K562 (cell line): ENCODE data around the gene DDX39A. TPM values are rescaled to one million over a fixed set of nuclear protein-coding genes. Genes with fewer than 3 reads are reported as not detected.

ENCODE experiments used
- ASH1L ChIP-seq: fragments of 450-650 bp; IDR thresholded peaks from 2 replicates; pipeline ENCODE4 v1.6.1; 2018; ENCODE audit warnings: borderline replicate concordance, mild to moderate bottlenecking, low read depth; ENCODE audit not compliant: partially characterized antibody
- CTBP1 ChIP-seq: fragments of 450-650 bp; IDR thresholded peaks from 2 replicates; pipeline ENCODE4 v1.6.1; 2016; ENCODE audit warnings: borderline replicate concordance
- FOXK2 ChIP-seq, 2 experiments: fragments of 450-650 bp; IDR thresholded peaks in 1 of 2; conservative IDR thresholded peaks in 1 of 2; 2 replicates each; pipeline ENCODE4 v1.6.1; 2016; ENCODE audit warnings: low read depth in 2 of 2, mild to moderate bottlenecking in 1 of 2
- MAZ ChIP-seq, 2 experiments: fragments of 450-650 bp in 1 of 2; sonication (generic) in 1 of 2; formaldehyde crosslinking; IDR thresholded peaks in 1 of 2; conservative IDR thresholded peaks in 1 of 2; 2 replicates each; pipeline versions ENCODE4 v1.4.0 to v1.5.0; 2020; ENCODE audit warnings: mild to moderate bottlenecking in 1 of 2, missing genetic modification reagents in 1 of 2
- RBFOX2 ChIP-seq: fragments of 200-400 bp; formaldehyde crosslinking; IDR thresholded peaks from 2 replicates; pipeline ENCODE4 v1.6.1; 2017; ENCODE audit warnings: low read depth, mild to moderate bottlenecking, low read length, moderate library complexity
- SLC30A9 ChIP-seq: fragments of 250-450 bp; sonication (Bioruptor Pico); IDR thresholded peaks from 2 replicates; pipeline ENCODE4 v1.8.0; 2022; ENCODE audit warnings: mild to moderate bottlenecking, moderate library complexity
- ZMIZ1 ChIP-seq, 2 experiments: fragments of 150-350 bp in 1 of 2; IDR thresholded peaks; 2 replicates each; pipeline ENCODE4 v1.6.1; 2012 to 2016; ENCODE audit warnings: low read depth in 2 of 2, low read length in 2 of 2, mild to moderate bottlenecking in 1 of 2, moderate library complexity in 1 of 2
- ZNF79 ChIP-seq: fragments of 250-450 bp; sonication (Bioruptor Pico); IDR thresholded peaks from 2 replicates; pipeline ENCODE4 v1.4.0; 2020; ENCODE audit warnings: low read depth, mild to moderate bottlenecking, moderate library complexity
- polyA plus RNA-seq, 8 experiments: library from polyadenylated mRNA; depleted of rRNA in 4 of 8; stranded (reverse) in 5 of 8; unstranded in 3 of 8; fragments of >200 nt; fragmentation: Nextera tagmentation in 2 of 8; fragmentation: Illumina TruSeq in 1 of 8; extraction: Ambion mirVana in 2 of 8; extraction: Trizol in 1 of 8; gene quantifications; 2 replicates each; pipeline versions ENCODE4 v1.2.1 to v1.2.3, GENCODE V29; 2011 to 2014; ENCODE audit warnings: inconsistent platforms in 1 of 8, missing spikeins in 1 of 8
- total RNA-seq, 7 experiments: library from RNA; depleted of rRNA in 6 of 7; stranded (reverse); fragments of >200 nt in 6 of 7; fragmentation: Illumina TruSeq in 2 of 7; extraction: Trizol in 2 of 7; gene quantifications; 2 replicates each; pipeline versions ENCODE4 v1.2.1 to v1.2.3, GENCODE V29; 2011 to 2021; ENCODE audit warnings: low replicate concordance in 1 of 7
- TF ChIP-seq, protein P1 (sequence below): fragments of 200-600 bp; sonication (generic); IDR thresholded peaks from one replicate; pipeline ENCODE4 v1.6.1; 2012; ENCODE audit warnings: mild to moderate bottlenecking, low read depth, low read length, inconsistent platforms
- TF ChIP-seq, protein P2 (sequence below): IDR thresholded peaks from 2 replicates; pipeline ENCODE4 v1.6.1; 2014; ENCODE audit warnings: antibody characterized with exemption

The DDX39A gene
- total and polyA plus RNA-seq, 9 of the 15 experiments (the other 6 are each of a cell fraction or from before 2014, with no cell fraction given) = 90.3 to 250 (median 188) TPM

DNA sequence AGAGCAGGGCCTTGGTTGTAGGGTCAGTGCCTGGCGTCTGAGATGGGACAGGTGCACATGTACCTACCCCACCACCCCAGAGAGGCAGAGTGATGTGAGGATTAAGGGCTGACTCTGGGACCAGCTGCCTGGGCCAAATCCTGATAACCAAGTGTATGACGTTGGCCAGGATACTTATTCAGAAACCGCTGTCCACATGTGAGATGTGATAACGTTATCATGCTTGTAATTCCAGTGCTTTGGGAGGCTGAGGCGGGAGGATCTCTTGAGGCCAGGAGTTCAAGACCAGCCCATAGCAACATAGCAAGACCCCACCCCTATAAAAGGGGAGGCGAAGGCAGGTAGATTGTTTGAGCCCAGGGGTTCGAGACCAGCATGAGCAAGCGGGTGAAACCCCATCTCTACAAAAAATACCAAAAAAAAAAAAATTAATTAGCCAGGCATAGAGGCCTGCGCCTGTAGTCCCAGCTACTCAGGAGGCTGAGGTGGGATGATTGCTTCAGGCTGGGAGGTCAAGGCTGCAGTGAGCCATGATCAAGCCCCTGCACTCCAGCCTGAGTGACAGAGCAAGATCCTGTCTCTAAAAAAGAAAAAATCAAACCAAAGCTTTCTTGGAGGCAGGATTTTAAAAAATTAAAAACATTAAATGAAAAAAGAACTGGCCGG, 27.9 kb downstream of the DDX39A start (continued):
- TF ChIP-seq, protein P1, sequence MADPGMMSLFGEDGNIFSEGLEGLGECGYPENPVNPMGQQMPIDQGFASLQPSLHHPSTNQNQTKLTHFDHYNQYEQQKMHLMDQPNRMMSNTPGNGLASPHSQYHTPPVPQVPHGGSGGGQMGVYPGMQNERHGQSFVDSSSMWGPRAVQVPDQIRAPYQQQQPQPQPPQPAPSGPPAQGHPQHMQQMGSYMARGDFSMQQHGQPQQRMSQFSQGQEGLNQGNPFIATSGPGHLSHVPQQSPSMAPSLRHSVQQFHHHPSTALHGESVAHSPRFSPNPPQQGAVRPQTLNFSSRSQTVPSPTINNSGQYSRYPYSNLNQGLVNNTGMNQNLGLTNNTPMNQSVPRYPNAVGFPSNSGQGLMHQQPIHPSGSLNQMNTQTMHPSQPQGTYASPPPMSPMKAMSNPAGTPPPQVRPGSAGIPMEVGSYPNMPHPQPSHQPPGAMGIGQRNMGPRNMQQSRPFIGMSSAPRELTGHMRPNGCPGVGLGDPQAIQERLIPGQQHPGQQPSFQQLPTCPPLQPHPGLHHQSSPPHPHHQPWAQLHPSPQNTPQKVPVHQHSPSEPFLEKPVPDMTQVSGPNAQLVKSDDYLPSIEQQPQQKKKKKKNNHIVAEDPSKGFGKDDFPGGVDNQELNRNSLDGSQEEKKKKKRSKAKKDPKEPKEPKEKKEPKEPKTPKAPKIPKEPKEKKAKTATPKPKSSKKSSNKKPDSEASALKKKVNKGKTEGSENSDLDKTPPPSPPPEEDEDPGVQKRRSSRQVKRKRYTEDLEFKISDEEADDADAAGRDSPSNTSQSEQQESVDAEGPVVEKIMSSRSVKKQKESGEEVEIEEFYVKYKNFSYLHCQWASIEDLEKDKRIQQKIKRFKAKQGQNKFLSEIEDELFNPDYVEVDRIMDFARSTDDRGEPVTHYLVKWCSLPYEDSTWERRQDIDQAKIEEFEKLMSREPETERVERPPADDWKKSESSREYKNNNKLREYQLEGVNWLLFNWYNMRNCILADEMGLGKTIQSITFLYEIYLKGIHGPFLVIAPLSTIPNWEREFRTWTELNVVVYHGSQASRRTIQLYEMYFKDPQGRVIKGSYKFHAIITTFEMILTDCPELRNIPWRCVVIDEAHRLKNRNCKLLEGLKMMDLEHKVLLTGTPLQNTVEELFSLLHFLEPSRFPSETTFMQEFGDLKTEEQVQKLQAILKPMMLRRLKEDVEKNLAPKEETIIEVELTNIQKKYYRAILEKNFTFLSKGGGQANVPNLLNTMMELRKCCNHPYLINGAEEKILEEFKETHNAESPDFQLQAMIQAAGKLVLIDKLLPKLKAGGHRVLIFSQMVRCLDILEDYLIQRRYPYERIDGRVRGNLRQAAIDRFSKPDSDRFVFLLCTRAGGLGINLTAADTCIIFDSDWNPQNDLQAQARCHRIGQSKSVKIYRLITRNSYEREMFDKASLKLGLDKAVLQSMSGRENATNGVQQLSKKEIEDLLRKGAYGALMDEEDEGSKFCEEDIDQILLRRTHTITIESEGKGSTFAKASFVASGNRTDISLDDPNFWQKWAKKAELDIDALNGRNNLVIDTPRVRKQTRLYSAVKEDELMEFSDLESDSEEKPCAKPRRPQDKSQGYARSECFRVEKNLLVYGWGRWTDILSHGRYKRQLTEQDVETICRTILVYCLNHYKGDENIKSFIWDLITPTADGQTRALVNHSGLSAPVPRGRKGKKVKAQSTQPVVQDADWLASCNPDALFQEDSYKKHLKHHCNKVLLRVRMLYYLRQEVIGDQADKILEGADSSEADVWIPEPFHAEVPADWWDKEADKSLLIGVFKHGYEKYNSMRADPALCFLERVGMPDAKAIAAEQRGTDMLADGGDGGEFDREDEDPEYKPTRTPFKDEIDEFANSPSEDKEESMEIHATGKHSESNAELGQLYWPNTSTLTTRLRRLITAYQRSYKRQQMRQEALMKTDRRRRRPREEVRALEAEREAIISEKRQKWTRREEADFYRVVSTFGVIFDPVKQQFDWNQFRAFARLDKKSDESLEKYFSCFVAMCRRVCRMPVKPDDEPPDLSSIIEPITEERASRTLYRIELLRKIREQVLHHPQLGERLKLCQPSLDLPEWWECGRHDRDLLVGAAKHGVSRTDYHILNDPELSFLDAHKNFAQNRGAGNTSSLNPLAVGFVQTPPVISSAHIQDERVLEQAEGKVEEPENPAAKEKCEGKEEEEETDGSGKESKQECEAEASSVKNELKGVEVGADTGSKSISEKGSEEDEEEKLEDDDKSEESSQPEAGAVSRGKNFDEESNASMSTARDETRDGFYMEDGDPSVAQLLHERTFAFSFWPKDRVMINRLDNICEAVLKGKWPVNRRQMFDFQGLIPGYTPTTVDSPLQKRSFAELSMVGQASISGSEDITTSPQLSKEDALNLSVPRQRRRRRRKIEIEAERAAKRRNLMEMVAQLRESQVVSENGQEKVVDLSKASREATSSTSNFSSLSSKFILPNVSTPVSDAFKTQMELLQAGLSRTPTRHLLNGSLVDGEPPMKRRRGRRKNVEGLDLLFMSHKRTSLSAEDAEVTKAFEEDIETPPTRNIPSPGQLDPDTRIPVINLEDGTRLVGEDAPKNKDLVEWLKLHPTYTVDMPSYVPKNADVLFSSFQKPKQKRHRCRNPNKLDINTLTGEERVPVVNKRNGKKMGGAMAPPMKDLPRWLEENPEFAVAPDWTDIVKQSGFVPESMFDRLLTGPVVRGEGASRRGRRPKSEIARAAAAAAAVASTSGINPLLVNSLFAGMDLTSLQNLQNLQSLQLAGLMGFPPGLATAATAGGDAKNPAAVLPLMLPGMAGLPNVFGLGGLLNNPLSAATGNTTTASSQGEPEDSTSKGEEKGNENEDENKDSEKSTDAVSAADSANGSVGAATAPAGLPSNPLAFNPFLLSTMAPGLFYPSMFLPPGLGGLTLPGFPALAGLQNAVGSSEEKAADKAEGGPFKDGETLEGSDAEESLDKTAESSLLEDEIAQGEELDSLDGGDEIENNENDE = no peak
- TF ChIP-seq ASH1L (no peak), ZNF79 (no peak), ZMIZ1 (IDR thresholded peaks at IDR 0.05; ENCODE audit: low read depth in 2 of 2, low read length in 2 of 2) (peak in 1 of 2 experiments; percentile 89; a peak in 2 of 4 replicates), MAZ (CRISPR knock-in tag; conservative IDR thresholded peaks at IDR 0.05 in 1 of 2, IDR thresholded peaks at IDR 0.05 in 1 of 2) (peak in 1 of 2 experiments; percentile 76; a peak in 2 of 4 replicates), SLC30A9 (no peak), RBFOX2 (no peak), CTBP1 (peak; percentile 85), FOXK2 (conservative IDR thresholded peaks at IDR 0.05 in 1 of 2, IDR thresholded peaks at IDR 0.05 in 1 of 2; ENCODE audit: low read depth in 2 of 2) (no peak)
- TF ChIP-seq, protein P2, sequence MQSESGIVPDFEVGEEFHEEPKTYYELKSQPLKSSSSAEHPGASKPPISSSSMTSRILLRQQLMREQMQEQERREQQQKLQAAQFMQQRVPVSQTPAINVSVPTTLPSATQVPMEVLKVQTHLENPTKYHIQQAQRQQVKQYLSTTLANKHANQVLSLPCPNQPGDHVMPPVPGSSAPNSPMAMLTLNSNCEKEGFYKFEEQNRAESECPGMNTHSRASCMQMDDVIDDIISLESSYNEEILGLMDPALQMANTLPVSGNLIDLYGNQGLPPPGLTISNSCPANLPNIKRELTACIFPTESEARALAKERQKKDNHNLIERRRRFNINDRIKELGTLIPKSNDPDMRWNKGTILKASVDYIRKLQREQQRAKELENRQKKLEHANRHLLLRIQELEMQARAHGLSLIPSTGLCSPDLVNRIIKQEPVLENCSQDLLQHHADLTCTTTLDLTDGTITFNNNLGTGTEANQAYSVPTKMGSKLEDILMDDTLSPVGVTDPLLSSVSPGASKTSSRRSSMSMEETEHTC = peak; percentile 17; the same call in 1 of the 2 replicates
